GM23248 (cell line): ENCODE data around the gene COX6B2. TPM values are rescaled to one million over a fixed set of nuclear protein-coding genes. Genes with fewer than 3 reads are reported as not detected.
A peak's percentile ranks its signal among the peaks of the same experiment; 100 is the strongest.

Experiments
- DNase-seq: peaks from one replicate; pipeline ENCODE4 v3.0.0-alpha.2; 2015
- H2AFZ ChIP-seq: fragments of 200-600 bp; sonication (generic); 2 replicates; pipeline ENCODE4 v1.6.1; 2016; ENCODE audit warnings: antibody characterized with exemption
- H3F3A ChIP-seq: fragments of 200-600 bp; sonication (generic); 2 replicates; pipeline ENCODE4 v1.6.1; 2016; ENCODE audit warnings: mild to moderate bottlenecking, antibody characterized with exemption, mixed run types; ENCODE audit not compliant: insufficient read depth
- H3K27ac ChIP-seq: fragments of 200-600 bp; sonication (generic); 2 replicates; pipeline ENCODE4 v1.5.1; 2016; ENCODE audit warnings: mild to moderate bottlenecking
- H3K27me3 ChIP-seq: fragments of 200-600 bp; sonication (generic); replicated peaks from 2 replicates; pipeline ENCODE4 v1.6.1; 2016; ENCODE audit warnings: mild to moderate bottlenecking; ENCODE audit not compliant: insufficient read depth
- H3K36me3 ChIP-seq: fragments of 200-600 bp; sonication (generic); 2 replicates; pipeline ENCODE4 v1.6.1; 2016; ENCODE audit warnings: low read depth, mild to moderate bottlenecking
- H3K4me1 ChIP-seq: fragments of 200-600 bp; sonication (generic); 2 replicates; pipeline ENCODE4 v1.6.1; 2016; ENCODE audit warnings: mild to moderate bottlenecking; ENCODE audit not compliant: insufficient read depth
- H3K4me2 ChIP-seq: fragments of 200-600 bp; sonication (generic); one replicate; pipeline ENCODE4 v1.6.1; 2016; ENCODE audit warnings: mild to moderate bottlenecking; ENCODE audit not compliant: unreplicated experiment
- H3K4me3 ChIP-seq: fragments of 200-600 bp; sonication (generic); 2 replicates; pipeline ENCODE4 v1.5.1; 2016; ENCODE audit warnings: mild to moderate bottlenecking
- H3K79me2 ChIP-seq: fragments of 200-600 bp; sonication (generic); 2 replicates; pipeline ENCODE4 v1.6.1; 2016; ENCODE audit warnings: mild to moderate bottlenecking; ENCODE audit not compliant: insufficient read depth
- H3K9ac ChIP-seq: fragments of 200-600 bp; sonication (generic); 2 replicates; pipeline ENCODE4 v1.6.1; 2016; ENCODE audit warnings: mild to moderate bottlenecking
- H3K9me2 ChIP-seq: fragments of 200-600 bp; sonication (generic); 2 replicates; pipeline ENCODE4 v1.6.1; 2016; ENCODE audit warnings: mixed run types, mild to moderate bottlenecking, moderate library complexity; ENCODE audit not compliant: insufficient read depth
- H3K9me3 ChIP-seq: fragments of 200-600 bp; sonication (generic); one replicate; pipeline ENCODE4 v1.6.1; 2017; ENCODE audit warnings: low read depth
- H4K20me1 ChIP-seq: fragments of 200-600 bp; sonication (generic); 2 replicates; pipeline ENCODE4 v1.6.0; 2016; ENCODE audit not compliant: insufficient read depth
- EZH2 ChIP-seq: fragments of 200-600 bp; sonication (generic); IDR thresholded peaks from 2 replicates; pipeline ENCODE4 v1.6.1; 2018; ENCODE audit warnings: antibody characterized with exemption, mild to moderate bottlenecking; ENCODE audit not compliant: insufficient read depth, poor library complexity, severe bottlenecking
- EZH2phosphoT487 ChIP-seq: fragments of 200-600 bp; sonication (generic); IDR thresholded peaks from 2 replicates; pipeline ENCODE4 v1.6.1; 2018; ENCODE audit warnings: antibody characterized with exemption, moderate library complexity, mild to moderate bottlenecking, low read depth; ENCODE audit not compliant: insufficient read depth
- WGBS, 2 experiments: methylation state at CpG; one replicate each; pipeline ENCODE4 v1.1.6; 2015 to 2017; ENCODE audit warnings: low lambda C conversion rate in 2 of 2, low coverage in 1 of 2; ENCODE audit errors: missing lambda C conversion rate in 2 of 2; 5-methylcytosine and 5-hydroxymethylcytosine counted together
- in situ Hi-C: fragments of 300-500 bp; cut with MboI; formaldehyde crosslinking; loops from 2 replicates; pipeline ENCODE4 v1.15.0; 2020
- polyA plus RNA-seq: library from polyadenylated mRNA; unstranded; fragments of >200 nt; fragmentation: Nextera tagmentation; extraction: Ambion mirVana; gene quantifications from 2 replicates; pipeline ENCODE4 v1.2.1, GENCODE V29; 2016
- total RNA-seq: library from RNA; depleted of rRNA; stranded (reverse); fragments of >200 nt; shearing (Covaris generic); gene quantifications from 2 replicates; pipeline ENCODE4 v1.2.3, GENCODE V29; 2014

COX6B2 gene
- total and polyA plus RNA-seq, 2 experiments from 2014 or later = not detected

GRCh38 chr19:55368701-55369563 is 14.4 kb upstream of the COX6B2 start:
- no peaks in the 10 kb centered on the region for H3K27me3 ChIP-seq
- peak overlapping the region; percentile 86 for H3K27ac ChIP-seq
- peaks cover 38% of the 10 kb centered on the region for H3F3A ChIP-seq
- peaks cover 21% of the 10 kb centered on the region for H3K4me1 ChIP-seq
- TF ChIP-seq EZH2 = no peak
- no peak for TF ChIP-seq EZH2phosphoT487
- H3K9me2 ChIP-seq = no peaks in the 10 kb centered on the region
- H2AFZ ChIP-seq = peak overlapping the region; percentile 67
- H3K4me3 ChIP-seq = peak overlapping the region; percentile 75
- H3K36me3 ChIP-seq = no peaks in the 10 kb centered on the region; the same call in 1 of the 2 replicates
- in situ Hi-C loops = no loop called here
- H3K9ac ChIP-seq = peak overlapping the region; percentile 87
- DNase-seq = peak; percentile 93
- H3K79me2 ChIP-seq = peaks cover 8% of the 10 kb centered on the region
- H4K20me1 ChIP-seq = no peaks in the 10 kb centered on the region
- H3K4me2 ChIP-seq = peak overlapping the region; percentile 84
- WGBS, 2 experiments = 15 to 36% methylated on average over 13 to 46 of the region's 54 CpGs
- H3K9me3 ChIP-seq = no peaks in the 10 kb centered on the region

DNA sequence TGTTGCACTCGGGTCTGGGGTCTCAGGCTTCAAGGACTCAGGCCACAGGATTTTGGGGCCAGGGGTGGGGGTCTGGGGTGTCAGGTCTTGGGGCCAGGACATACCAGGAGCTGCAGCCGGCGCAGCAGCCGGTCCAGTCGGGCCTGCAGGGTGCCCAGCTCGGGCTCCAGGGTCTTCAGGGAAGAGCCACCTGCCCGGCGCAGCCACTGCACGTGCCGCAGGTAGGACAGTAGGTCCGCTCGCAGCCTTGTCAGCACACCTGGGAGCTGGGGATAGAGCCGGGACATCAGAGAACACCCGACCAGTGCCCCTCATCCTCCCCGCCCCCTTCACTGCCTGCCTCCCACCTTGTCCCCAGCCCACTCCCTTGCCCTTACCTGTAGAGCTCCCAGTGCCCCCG is 13.6 kb upstream of the COX6B2 start:
- no peak overlapping the region for H3K27ac ChIP-seq
- DNase-seq = no peak
- no peaks in the 10 kb centered on the region for H4K20me1 ChIP-seq
- 80 to 89% methylated on average over 9 to 16 of the region's 16 CpGs for WGBS, 2 experiments
- peak overlapping the region; percentile 87 for H3K9ac ChIP-seq
- no peaks in the 10 kb centered on the region for H3K9me2 ChIP-seq
- peak overlapping the region; percentile 75; the same call in 1 of the 2 replicates for H3K4me3 ChIP-seq
- no peaks in the 10 kb centered on the region for H3K27me3 ChIP-seq
- no peak for TF ChIP-seq EZH2
- no peak for TF ChIP-seq EZH2phosphoT487
- no peak overlapping the region for H2AFZ ChIP-seq
- no peaks in the 10 kb centered on the region; the same call in 1 of the 2 replicates for H3K36me3 ChIP-seq
- H3F3A ChIP-seq = peaks cover 41% of the 10 kb centered on the region
- H3K4me2 ChIP-seq = peak overlapping the region; percentile 84
- no peaks in the 10 kb centered on the region for H3K9me3 ChIP-seq
- in situ Hi-C loops = no loop called here
- peaks cover 15% of the 10 kb centered on the region for H3K4me1 ChIP-seq
- peaks cover 8% of the 10 kb centered on the region for H3K79me2 ChIP-seq

DNA sequence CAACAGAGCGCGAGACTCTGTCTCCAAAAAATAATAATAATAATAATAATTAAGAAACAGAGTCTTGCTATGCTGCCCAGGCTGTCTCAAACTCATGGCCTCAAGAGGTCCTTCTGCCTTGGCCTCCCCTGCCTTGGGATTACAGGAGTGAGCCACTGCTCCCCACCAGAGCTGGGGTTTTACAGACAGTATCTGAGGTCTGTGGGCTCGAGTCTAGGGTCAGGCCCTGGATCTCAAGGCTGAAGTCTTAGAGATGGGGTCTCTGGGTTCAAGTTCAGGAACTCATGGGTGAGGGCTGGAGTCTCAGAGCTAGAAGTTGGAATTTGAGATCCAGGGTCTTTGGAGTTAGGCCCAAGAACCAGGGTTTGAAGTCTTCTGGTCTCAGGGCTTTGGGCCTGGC is 12.3 kb upstream of the COX6B2 start:
- DNase-seq = no peak
- in situ Hi-C loops = no loop called here
- H3K9ac ChIP-seq = no peak overlapping the region
- no peak overlapping the region for H3K4me2 ChIP-seq
- peaks cover 8% of the 10 kb centered on the region for H3K79me2 ChIP-seq
- no peaks in the 10 kb centered on the region for H3K9me2 ChIP-seq
- no peak overlapping the region for H2AFZ ChIP-seq
- WGBS, 2 experiments = 98 to 100% methylated on average over 3 of the region's 3 CpGs
- H3K4me3 ChIP-seq = no peak overlapping the region
- H3K4me1 ChIP-seq = peaks cover 7% of the 10 kb centered on the region
- no peak for TF ChIP-seq EZH2
- TF ChIP-seq EZH2phosphoT487 = no peak
- H3K36me3 ChIP-seq = no peaks in the 10 kb centered on the region; the same call in 1 of the 2 replicates
- H3K27ac ChIP-seq = no peak overlapping the region
- H3F3A ChIP-seq = peaks cover 35% of the 10 kb centered on the region
- H4K20me1 ChIP-seq = no peaks in the 10 kb centered on the region
- no peaks in the 10 kb centered on the region for H3K27me3 ChIP-seq
- no peaks in the 10 kb centered on the region for H3K9me3 ChIP-seq

DNA sequence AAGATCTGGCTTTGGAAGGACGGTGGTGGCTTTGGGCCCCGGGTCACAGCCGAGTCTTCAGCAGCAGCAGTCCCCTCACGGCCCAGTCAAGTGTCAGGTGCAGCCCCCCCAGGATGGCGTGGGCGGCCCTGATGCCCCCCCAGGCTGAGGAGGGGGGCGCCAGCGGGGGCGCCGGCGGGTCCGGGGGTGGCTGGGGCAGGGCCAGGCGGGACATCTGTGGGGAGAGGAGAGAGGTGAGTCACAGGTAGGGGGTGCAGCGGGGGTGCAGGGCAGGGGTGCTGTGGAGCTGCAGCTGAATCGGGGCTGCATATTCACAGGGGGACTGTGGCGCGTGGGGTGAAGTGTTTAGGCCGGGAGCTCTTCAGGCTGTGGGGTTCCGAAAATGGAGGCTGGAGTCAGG is 11.4 kb upstream of the COX6B2 start:
- no peaks in the 10 kb centered on the region for H3K9me2 ChIP-seq
- H2AFZ ChIP-seq = no peak overlapping the region
- peaks cover 5% of the 10 kb centered on the region for H3K4me1 ChIP-seq
- no peaks in the 10 kb centered on the region for H3K27me3 ChIP-seq
- no peak for TF ChIP-seq EZH2
- TF ChIP-seq EZH2phosphoT487 = no peak
- no peak for DNase-seq
- 66 to 94% methylated on average over 4 to 19 of the region's 19 CpGs for WGBS, 2 experiments
- H3K36me3 ChIP-seq = no peaks in the 10 kb centered on the region; the same call in 1 of the 2 replicates
- peaks cover 8% of the 10 kb centered on the region for H3K79me2 ChIP-seq
- no peak overlapping the region for H3K4me2 ChIP-seq
- H3K9ac ChIP-seq = no peak overlapping the region
- no peaks in the 10 kb centered on the region for H3K9me3 ChIP-seq
- in situ Hi-C loops = no loop called here
- H3K27ac ChIP-seq = no peak overlapping the region
- H4K20me1 ChIP-seq = no peaks in the 10 kb centered on the region
- H3F3A ChIP-seq = peaks cover 27% of the 10 kb centered on the region
- no peak overlapping the region for H3K4me3 ChIP-seq
